Lung (tissue), 12 donors: ENCODE data around the gene DNASE1L3. TPM values are rescaled to one million over a fixed set of nuclear protein-coding genes. Genes with fewer than 3 reads are reported as not detected.

ENCODE experiments used
- ATAC-seq: fragments of 200-7000 bp; cut with Tn5 transposase; one replicate; pipeline ENCODE4 v1.9.1; 2020; ENCODE audit warnings: moderate number of reproducible peaks; ENCODE audit not compliant: insufficient read depth, low FRiP score
- DNase-seq, 3 donors: peaks; one replicate each; pipeline ENCODE4 v3.0.0-alpha.2; 2013 to 2017
- H3K27ac ChIP-seq, 2 donors: one replicate each; pipeline ENCODE4 v1.5.1; 2013; ENCODE audit warnings: mild to moderate bottlenecking in 2 of 2, moderate library complexity in 2 of 2, control low read depth in 1 of 2, inconsistent platforms in 1 of 2, low read depth in 1 of 2, low read length in 1 of 2
- H3K27me3 ChIP-seq, 3 donors: one replicate each; pipeline ENCODE4 v1.5.1; 2013; ENCODE audit warnings: low read length in 2 of 3; ENCODE audit not compliant: control insufficient read depth in 3 of 3, insufficient read depth in 3 of 3
- H3K36me3 ChIP-seq, 4 donors: one replicate each; pipeline ENCODE4 v1.5.1; 2013; ENCODE audit warnings: low read length in 4 of 4, mild to moderate bottlenecking in 1 of 4, moderate library complexity in 1 of 4; ENCODE audit not compliant: control insufficient read depth in 4 of 4, insufficient read depth in 4 of 4
- H3K4me1 ChIP-seq, 5 donors: one replicate each; pipeline ENCODE4 v1.5.1; 2013; ENCODE audit warnings: low read length in 5 of 5, mild to moderate bottlenecking in 2 of 5, moderate library complexity in 1 of 5; ENCODE audit not compliant: control insufficient read depth in 5 of 5, insufficient read depth in 5 of 5
- H3K4me3 ChIP-seq: one replicate; pipeline ENCODE4 v1.5.1; 2013; ENCODE audit warnings: mild to moderate bottlenecking, control low read depth, moderate library complexity
- H3K9ac ChIP-seq, 2 donors: one replicate each; pipeline ENCODE4 v1.5.1; 2013; ENCODE audit warnings: low read length in 2 of 2, control low read depth in 1 of 2; ENCODE audit not compliant: insufficient read depth in 1 of 2
- H3K9me3 ChIP-seq, 4 donors: one replicate each; pipeline ENCODE4 v1.5.1; 2013; ENCODE audit warnings: low read length in 3 of 4, mild to moderate bottlenecking in 1 of 4, moderate library complexity in 1 of 4; ENCODE audit not compliant: control insufficient read depth in 4 of 4, insufficient read depth in 3 of 4
- WGBS, 2 donors: extraction: QIAGEN DNeasy Blood & Tissue Kit; methylation state at CpG; one replicate each; pipeline ENCODE4 v1.1.7; 2013; 5-methylcytosine and 5-hydroxymethylcytosine counted together
- polyA plus RNA-seq, 2 donors: library from polyadenylated mRNA; stranded (reverse); fragments of 200-250 nt; gene quantifications; one replicate each; pipeline ENCODE4 v1.2.1, GENCODE V29; 2013
- total RNA-seq, 2 donors: library from RNA; depleted of rRNA in 1 of 2; stranded (reverse); fragments of >200 nt in 1 of 2; gene quantifications; one replicate each; pipeline ENCODE4 v1.2.1, GENCODE V29; 2014 to 2021
- TF ChIP-seq, protein P1 (sequence below): IDR thresholded peaks from 2 replicates; pipeline ENCODE4 v1.5.1; 2012; ENCODE audit warnings: mild to moderate bottlenecking; ENCODE audit errors: control extremely low read depth, extremely low read depth
- donor health status: control.
- donor health status: control.
- donor health status: Bipolar disorder and iron deficiency.
- donor health status: healthy.
- donor health status: DM: yes; HTN: yes; CAD: no.

The DNASE1L3 gene
- total and polyA plus RNA-seq, 4 donors, result 1.2 to 10.7 (median 2.4) TPM

DNA sequence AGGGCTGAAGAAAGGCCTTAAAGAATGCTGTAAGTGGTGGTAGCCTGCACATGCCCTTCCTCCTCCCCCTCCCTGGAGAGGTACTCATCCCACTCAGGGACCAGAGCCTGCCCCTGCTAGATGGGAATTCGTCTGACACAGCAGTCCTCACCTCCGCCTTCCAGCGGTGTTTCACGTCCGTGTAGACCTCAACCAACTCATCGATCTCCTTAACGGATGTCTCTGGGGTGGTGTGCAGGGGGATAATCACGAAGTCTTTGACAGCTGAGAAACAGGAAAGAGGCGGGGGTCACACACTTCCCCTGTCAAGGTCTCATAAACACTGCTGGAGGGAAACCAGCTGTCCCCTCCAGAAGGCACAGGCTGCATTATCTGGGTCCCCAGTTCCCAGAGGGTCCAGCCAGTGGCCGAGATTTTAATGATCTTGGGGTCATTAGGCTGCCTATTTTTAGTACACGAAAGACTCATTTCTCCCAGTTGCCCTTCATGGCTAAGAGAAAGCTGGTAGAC is 9.9 kb downstream of the DNASE1L3 start:
- WGBS, 2 donors, result 24 to 31% methylated on average over 11 of the region's 11 CpGs
- DNase-seq, result peak; percentile 32 to 69 (median 65)
- Histone ChIP-seq H3K9ac (no peak overlapping the region), H3K36me3 (no peaks in the 10 kb centered on the region), H3K4me3 (no peak overlapping the region), H3K4me1 (peaks cover 0 to 4% (median 3%) of the 10 kb centered on the region in 5 donors), H3K27ac (peak overlapping the region in 1 of 2 donors; percentile 9), H3K9me3 (no peaks in the 10 kb centered on the region), H3K27me3 (no peaks in the 10 kb centered on the region)
- TF ChIP-seq, protein P1, sequence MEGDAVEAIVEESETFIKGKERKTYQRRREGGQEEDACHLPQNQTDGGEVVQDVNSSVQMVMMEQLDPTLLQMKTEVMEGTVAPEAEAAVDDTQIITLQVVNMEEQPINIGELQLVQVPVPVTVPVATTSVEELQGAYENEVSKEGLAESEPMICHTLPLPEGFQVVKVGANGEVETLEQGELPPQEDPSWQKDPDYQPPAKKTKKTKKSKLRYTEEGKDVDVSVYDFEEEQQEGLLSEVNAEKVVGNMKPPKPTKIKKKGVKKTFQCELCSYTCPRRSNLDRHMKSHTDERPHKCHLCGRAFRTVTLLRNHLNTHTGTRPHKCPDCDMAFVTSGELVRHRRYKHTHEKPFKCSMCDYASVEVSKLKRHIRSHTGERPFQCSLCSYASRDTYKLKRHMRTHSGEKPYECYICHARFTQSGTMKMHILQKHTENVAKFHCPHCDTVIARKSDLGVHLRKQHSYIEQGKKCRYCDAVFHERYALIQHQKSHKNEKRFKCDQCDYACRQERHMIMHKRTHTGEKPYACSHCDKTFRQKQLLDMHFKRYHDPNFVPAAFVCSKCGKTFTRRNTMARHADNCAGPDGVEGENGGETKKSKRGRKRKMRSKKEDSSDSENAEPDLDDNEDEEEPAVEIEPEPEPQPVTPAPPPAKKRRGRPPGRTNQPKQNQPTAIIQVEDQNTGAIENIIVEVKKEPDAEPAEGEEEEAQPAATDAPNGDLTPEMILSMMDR, result no peak
- ATAC-seq, result no peak

- no peak overlapping the region for H3K9ac ChIP-seq
- H3K9me3 ChIP-seq, result no peaks in the 10 kb centered on the region
- DNase-seq (no peak), ATAC-seq (no peak)
- no peak overlapping the region for H3K27ac ChIP-seq
- peaks cover 0 to 4% (median 3%) of the 10 kb centered on the region in 5 donors for H3K4me1 ChIP-seq
- H3K36me3 ChIP-seq, result no peaks in the 10 kb centered on the region
- H3K4me3 ChIP-seq, result no peak overlapping the region
- H3K27me3 ChIP-seq, result no peaks in the 10 kb centered on the region
- TF ChIP-seq, protein P1, result no peak
Observed at GRCh38 chr3:58200121-58200709, 10.6 kb downstream of the DNASE1L3 start.

DNA sequence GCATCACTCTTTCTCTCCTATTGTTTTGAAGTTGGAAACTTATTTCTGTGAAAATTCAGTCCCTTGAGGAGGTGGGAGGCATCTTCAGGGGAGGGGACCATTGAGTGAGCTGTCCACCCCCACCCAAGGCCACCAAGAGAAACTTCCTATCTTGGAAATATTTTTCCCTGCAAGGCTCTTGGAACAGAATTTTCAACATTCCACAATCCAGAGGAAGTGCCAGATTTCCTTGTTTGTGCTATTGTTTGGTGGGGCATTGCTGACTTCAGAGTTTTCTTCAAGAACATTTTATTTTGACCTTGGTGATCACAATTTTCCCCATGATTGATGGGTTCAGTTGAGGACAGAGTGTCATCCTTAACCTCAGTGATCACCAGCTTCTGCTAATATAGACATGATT is 12.0 kb downstream of the DNASE1L3 start:
- ATAC-seq (no peak), DNase-seq (peak in 1 of 3 donors; percentile 39)
- peak overlapping the region in 1 of 2 donors; percentile 33 for H3K27ac ChIP-seq
- H3K27me3 ChIP-seq, result no peaks in the 10 kb centered on the region
- TF ChIP-seq, protein P1, result no peak
- H3K9me3 ChIP-seq, result no peaks in the 10 kb centered on the region
- H3K36me3 ChIP-seq, result no peaks in the 10 kb centered on the region
- H3K4me3 ChIP-seq, result no peak overlapping the region
- no peak overlapping the region for H3K9ac ChIP-seq
- peaks cover 0 to 4% (median 3%) of the 10 kb centered on the region in 5 donors for H3K4me1 ChIP-seq

DNA sequence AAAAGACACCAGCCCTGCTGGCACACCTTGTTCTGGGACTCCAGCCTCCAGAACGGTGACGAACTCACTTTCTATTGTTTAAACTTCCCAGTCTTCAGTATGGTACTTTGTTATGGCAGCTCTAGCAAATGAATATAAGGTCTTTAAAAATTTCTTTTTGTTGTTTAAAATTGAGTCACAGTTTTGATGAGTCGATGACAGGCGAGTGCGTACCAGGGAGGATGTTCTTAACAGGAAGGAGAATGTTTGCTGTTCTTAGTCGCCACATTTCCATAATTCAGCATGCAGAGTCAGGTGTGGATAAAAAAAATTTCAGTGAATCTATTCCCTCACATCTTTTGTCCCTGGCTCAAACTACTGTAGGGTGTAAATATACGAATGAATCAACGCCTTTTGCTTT is 12.4 kb downstream of the DNASE1L3 start:
- 70 to 84% methylated on average over 8 of the region's 8 CpGs for WGBS, 2 donors
- Histone ChIP-seq H3K4me3 (no peak overlapping the region), H3K27ac (peak overlapping the region in 1 of 2 donors; percentile 17), H3K27me3 (no peaks in the 10 kb centered on the region), H3K9ac (no peak overlapping the region), H3K9me3 (no peaks in the 10 kb centered on the region), H3K4me1 (peaks cover 0 to 4% (median 3%) of the 10 kb centered on the region in 5 donors), H3K36me3 (no peaks in the 10 kb centered on the region)
- no peak for ATAC-seq
- no peak for DNase-seq
- TF ChIP-seq, protein P1, result no peak
